ENCODE data around the gene FUS. TPM values are rescaled to one million over a fixed set of nuclear protein-coding genes. Genes with fewer than 3 reads are reported as not detected.
A peak's percentile ranks its signal among the peaks of the same experiment; 100 is the strongest.
"Not testable (repeated sequence)": the region's sequence is repeated elsewhere in the genome, so short reads cannot be mapped to it uniquely, and the experiment has no call there.

FUS gene
- total RNA-seq, 1 donor from 2014 or later = 72.4 TPM

DNA sequence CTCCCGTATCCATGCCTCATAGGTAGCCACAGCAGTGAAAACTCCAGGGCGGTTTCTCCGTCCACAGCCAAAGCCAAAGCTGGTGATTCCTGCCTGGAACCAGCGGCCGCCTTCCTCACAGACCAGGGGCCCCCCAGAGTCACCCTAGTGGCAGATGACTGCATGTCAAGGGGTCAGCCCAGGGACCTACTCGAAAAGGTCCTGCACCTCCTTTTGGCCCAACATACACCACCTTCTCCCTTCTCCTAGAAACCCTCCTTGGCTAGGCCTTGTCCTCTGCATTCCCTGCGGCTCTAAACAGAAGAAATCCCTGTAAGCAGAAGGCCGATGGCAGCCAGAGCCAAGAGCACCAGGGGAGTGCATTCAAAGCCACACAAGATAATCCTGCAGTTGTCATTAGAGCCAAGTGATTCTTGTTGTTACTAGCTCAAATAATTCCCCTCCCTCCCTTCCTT, 36.2 kb upstream of the FUS start:
- no peak for DNase-seq (ENCODE audit: low read depth)

GRCh38 chr16:31144418-31144817, 35.5 kb upstream of the FUS start:
- not testable (repeated sequence) for DNase-seq (ENCODE audit: low read depth)

- DNase-seq (ENCODE audit: low read depth) = no peak
Measured at GRCh38 chr16:31145398-31145990, 34.4 kb upstream of the FUS start.

GRCh38 chr16:31147574-31147973, 32.4 kb upstream of the FUS start:
- no peak for DNase-seq (ENCODE audit: low read depth)

DNA sequence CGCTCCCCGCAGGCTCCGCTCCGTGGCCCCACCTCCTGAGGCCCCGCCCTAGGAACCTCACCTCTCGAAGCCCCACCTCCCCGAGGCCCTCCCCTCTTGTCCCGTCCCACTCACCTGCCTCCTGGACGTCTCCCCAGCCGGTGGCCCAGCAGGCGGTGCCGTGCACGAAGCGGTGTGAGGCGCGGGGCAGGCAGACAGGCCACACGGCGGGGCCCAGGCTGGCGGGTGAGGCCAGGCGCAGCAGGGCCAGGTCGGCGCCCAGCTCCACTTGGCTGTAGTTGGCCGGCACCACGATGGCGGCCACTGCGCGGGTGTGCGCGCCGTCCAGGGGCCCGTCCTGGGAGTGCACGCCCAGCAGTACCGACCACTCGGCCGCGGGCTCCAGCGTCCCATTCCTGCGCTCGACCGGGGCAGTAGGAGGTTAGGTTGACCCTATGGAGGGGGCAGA, 31.6 kb upstream of the FUS start:
- no peak for DNase-seq (ENCODE audit: low read depth)

DNA sequence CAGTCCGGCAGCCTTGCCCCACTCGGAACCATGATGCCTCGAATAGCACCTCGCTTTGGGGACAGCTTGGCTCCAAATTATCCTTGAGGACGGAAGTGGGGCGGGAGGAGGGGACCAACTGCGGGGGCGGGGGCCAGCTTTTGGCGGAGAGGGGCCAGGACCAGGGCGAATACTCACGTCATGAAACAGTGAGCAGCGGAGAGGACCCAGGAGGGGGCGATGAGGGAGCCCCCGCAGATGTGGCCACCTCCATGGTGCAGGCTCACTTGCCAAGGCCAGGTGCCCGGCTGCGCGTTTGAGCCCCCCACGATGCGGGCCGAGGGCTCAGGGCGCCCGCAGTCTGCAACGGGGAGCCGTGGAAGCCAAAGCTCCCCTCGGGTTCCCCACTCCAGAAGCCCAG, 31.0 kb upstream of the FUS start:
- no peak for DNase-seq (ENCODE audit: low read depth)

DNA sequence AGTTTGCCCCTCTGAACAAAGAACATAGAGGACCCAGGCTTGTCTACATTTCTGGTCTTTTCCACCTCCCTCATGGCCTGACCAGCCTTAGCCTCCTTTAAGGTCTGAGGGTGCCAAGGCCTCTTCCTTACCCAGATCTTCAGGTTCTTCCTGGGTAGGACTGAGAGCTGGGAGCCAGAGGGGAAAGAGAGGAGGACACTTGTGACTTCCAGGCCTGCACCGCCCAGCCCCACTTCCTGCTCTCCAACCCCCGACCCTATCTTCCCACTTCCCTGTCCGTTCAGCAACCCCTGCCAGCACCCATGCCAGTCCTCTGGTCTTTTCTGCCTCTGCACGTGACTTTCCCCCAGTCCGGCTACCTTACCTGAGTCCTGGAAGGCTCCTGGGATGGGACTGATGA, 30.6 kb upstream of the FUS start:
- no peak for DNase-seq (ENCODE audit: low read depth)

DNA sequence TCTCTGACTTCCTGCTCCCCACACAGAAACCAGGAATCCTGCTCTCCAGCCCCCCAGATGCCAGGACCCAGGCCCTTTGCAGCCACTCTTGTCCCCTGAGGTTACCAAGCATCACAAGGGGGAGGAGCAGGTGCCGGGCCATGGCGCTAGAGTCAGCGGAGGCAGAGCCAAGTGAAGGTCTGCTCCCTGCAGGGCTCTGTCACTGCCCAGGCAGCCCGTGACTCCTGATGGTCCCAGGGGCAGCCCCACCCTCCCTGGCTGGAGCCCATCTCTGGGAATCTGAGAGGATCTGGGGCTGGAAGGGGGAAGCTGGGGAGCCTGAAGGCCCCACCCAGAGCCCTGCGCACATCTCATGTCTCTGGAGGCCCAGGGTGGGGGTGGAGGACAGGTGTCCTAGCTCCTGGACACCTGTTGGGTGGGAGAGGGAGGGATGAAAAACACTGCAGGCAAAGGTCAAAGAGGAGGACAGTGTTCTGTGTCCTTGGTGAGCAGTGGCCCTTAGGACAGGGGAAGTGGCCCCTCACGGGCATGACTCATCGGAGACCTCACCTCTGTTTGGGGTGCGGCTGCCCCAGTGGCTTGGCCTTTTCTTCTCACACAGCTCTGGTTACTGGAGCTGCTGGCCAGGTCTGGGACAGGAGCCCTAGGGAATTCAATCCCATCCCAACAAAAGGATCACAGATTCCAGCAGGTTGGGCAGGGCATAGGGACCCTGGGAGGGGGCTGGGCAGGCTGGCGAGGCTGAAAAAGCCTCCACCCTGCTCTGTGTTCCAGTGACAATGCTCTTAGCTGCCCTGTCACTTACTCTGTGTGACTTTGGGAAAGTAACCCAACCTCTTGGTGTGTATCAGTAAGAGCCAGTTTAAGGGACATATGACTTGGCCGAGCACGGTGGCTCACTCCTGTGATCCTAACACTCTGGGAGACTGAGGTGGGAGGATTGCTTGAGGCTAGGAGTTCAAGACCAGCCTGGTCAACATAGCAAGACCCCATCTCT, 29.7 kb upstream of the FUS start, which contains the start of gene PRSS36:
Gene PRSS36 (minus strand): TSS at position 173 of the 997 bp plus-strand sequence. CDS start 31 bp downstream, at position 142.
- no peak for DNase-seq (ENCODE audit: low read depth)

DNA sequence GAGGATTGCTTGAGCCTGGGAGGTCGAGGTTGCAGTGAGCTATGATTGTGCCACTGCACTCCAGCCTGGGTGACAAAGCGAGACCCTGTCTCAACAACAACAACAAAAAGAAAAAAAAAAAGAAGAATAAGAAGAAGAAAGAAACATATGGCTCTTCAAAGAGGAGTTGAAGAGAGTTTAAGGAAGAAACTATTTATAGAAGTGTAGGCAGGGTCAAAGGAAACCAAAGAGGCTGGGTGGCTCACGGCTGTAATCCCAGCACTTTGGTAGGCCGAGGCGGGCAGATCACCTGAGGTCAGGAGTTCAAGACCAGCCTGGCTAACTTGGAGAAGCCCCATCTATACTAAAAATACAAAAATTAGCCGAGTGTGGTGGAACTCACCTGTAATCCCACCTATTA, 29.0 kb upstream of the FUS start:
- DNase-seq (ENCODE audit: low read depth) = not testable (repeated sequence)

GRCh38 chr16:31157136-31157535, 22.8 kb upstream of the FUS start:
- no peak for DNase-seq (ENCODE audit: low read depth)

DNA sequence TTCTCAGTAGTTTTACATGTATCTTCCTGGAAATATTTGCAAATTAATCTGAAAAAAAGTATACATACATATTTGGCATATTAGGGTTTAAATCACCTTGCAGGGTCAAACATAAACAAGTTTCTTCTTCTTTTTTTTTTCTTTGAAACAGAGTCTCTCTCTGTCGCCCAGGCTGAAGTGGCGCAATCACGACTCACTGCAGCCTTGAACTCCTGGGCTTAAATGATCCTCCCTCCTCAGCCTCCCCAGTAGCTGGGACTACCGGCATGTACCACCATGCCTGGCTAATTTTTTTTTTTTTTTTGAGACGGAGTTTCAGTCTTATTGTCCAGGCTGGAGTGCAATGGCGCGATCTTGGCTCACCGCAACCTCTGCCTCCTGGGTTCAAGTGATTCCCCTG, 12.6 kb upstream of the FUS start:
- no peak for DNase-seq (ENCODE audit: low read depth)

DNA sequence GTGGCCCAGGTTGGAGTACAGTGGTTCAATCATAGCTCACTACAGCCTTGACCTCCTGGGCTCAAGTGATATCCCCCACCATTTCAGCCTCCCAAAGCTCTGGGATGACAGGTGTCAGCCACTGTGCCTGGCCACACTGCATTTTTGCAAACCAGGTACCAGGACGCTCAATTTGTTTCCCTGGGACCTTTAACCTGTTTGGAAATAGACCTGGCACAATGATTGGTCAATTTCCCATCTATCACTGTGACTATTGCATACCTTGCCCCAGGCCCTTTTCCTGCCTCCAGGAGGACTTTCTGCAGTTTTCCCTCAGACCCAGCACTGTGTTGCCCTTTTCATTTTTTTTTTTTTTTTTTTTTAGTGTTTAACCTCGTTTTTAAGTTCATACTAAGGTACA, 11.1 kb upstream of the FUS start:
- DNase-seq (ENCODE audit: low read depth) = peak; percentile 45

DNA sequence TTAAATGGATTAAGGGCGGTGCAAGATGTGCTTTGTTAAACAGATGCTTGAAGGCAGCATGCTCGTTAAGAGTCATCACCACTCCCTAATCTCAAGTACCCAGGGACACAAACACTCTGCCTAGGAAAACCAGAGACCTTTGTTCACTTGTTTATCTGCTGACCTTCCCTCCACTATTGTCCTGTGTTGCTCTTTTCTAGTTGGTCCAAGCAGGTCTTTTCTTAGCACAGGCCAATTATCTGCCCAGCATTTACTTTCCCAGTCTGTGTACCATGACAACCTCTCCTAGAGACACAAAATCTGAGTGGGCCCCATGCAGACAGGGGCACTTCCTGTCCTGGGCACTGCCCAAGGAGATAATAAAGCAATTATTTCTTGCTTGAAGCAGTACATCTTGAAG, 9.9 kb upstream of the FUS start:
- not testable (repeated sequence) for DNase-seq (ENCODE audit: low read depth)

GRCh38 chr16:31177136-31177535, 2.8 kb upstream of the FUS start:
- peak; percentile 98 for DNase-seq (ENCODE audit: low read depth)

GRCh38 chr16:31179219-31179746, 656 bp upstream of the FUS start:
- no peak for DNase-seq (ENCODE audit: low read depth)

DNA sequence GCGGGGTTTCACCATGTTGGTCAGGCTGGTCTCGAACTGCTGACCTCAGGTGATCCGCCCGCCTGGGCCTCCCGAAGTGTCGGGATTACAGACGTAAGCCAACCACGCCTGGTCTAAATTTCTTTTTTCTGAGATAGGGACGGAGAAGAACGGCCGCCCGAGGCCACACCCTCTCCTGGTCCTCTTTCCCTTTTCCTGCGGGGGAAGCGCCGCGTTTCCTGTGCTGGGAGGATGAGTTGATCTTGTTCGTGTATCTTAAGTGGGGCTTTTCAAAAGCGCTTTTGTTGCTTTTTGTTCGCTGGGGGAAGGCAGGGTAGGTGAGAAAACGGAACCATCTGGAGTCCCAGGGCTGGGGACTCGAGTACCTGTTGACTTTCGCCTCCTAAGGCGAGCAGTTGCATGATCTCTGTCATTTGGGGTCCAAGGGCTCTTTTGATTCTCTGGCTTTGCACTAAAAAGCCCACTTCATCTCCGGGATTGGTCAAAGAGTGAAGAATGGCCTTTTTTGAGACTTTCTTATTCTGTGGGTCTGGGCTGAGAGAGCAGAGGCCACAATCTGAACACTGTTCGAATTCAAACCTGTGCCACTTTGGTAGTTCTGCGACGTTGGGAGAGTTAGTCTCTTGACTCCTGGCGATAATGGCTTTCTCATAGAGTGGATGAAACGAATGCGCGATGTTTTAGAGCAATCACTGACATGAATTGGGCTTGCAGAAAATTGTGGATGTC, 1.3 kb downstream of the FUS start:
- no peak for DNase-seq (ENCODE audit: low read depth)

DNA sequence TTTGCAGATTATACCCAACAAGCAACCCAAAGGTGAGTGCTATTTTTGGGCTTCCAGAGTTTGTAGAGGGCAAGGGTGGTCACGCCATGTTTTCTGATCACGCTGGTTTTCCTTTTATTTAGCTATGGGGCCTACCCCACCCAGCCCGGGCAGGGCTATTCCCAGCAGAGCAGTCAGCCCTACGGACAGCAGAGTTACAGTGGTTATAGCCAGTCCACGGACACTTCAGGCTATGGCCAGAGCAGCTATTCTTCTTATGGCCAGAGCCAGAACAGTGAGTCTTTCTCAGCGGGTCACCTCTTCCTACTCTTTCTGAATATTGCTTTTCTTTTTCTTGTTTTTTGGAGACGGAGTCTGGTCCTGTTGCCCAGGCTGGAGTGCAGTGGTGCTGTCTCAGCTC, 2.5 kb downstream of the FUS start:
- DNase-seq (ENCODE audit: low read depth) = no peak

- no peak for DNase-seq (ENCODE audit: low read depth)
Measured at GRCh38 chr16:31183432-31184428, 3.8 kb downstream of the FUS start.

DNA sequence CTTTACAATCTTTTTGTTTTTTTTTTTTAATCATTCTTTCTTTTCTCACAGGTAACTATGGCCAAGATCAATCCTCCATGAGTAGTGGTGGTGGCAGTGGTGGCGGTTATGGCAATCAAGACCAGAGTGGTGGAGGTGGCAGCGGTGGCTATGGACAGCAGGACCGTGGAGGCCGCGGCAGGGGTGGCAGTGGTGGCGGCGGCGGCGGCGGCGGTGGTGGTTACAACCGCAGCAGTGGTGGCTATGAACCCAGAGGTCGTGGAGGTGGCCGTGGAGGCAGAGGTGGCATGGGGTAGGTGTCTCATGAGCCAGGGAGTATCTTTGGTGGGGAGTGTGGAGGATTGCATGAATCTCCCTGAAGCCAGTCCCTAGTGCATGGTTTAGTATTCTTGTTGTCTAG, 4.9 kb downstream of the FUS start:
- DNase-seq (ENCODE audit: low read depth) = no peak

DNA sequence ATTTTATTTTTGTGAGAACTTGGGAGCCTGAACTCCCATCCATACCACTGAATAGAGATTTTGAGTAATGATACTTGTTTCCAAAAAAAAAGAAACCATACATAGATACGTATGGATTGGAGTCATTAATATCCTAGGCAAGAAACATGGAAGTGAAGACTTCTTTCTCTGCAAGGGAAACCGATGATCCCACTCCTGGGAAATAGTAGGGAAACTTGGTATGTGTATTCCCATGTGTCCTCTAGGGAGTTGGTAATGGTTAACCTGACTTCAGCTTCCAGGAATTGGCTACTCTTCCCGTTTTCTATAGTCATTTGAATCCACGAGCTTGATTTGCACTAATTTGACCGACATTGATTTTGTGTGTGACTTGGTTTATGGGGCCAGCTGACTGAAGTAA, 5.4 kb downstream of the FUS start:
- no peak for DNase-seq (ENCODE audit: low read depth)

DNA sequence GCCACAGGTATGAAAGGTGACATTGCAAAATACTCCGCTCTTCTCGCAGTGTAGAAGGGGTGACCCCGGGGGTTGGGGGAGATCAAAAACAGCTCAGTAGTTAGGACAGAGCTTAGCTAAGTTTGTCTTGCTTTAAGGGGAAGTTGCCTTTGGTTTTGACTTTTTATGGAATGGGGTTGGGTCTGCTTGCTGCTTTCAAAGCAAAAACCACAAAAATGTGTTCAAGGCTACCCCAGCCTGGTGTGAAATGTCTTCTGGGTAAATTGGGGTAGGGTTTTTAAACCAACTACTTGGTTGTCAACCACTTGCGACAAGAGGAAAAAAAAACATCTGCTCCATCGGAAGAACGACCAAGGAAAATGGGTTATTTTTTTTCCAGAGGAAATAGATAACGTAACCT, 6.2 kb downstream of the FUS start:
- DNase-seq (ENCODE audit: low read depth) = no peak
